ENCODE measurements around the gene MANBA. TPM values are rescaled to one million over a fixed set of nuclear protein-coding genes. Genes with fewer than 3 reads are reported as not detected.

MANBA gene
- total and polyA plus RNA-seq, 2 of the 13 experiments (the other 11 are each of a cell fraction or from before 2014, with no cell fraction given) = 11.7 to 33.3 TPM

- H3K9ac ChIP-seq (ENCODE audit: insufficient read depth, low read depth, low read length) = no peak overlapping the region
- ATAC-seq (no peak), DNase-seq (ENCODE audit: low spot score) (no peak), FAIRE-seq (no peak)
- ChIA-PET POLR2A (no interaction called here), CTCF (ENCODE audit: low intra/inter-chr PET ratio, low total read pairs) (no interaction called here)
- H3K4me1 ChIP-seq (ENCODE audit: insufficient read depth, low read length) = no peaks in the 10 kb centered on the region
- H3K36me3 ChIP-seq (replicated peaks in 1 of 2; ENCODE audit: control insufficient read depth in 1 of 2, insufficient read depth in 2 of 2, low read length in 2 of 2) = peaks cover 18 to 61% of the 10 kb centered on the region in 2 experiments
- no TSS peak for BruUV-seq (replicated peaks)
- no peak overlapping the region for H2AFZ ChIP-seq (ENCODE audit: low read length)
- in situ Hi-C loops (cut with HindIII; ENCODE audit: extremely low pct_ligation_motif_present, low pct_unique_long_range_greater_than_20kb) = no loop called here
- H3K9me3 ChIP-seq (ENCODE audit: low read length) = no peaks in the 10 kb centered on the region
- intact Hi-C loops (cut with micrococcal nuclease; ENCODE audit: unreplicated experiment) = no loop called here
- H3K79me2 ChIP-seq (ENCODE audit: insufficient read depth, low read length) = no peaks in the 10 kb centered on the region
- no peak overlapping the region for H3K4me3 ChIP-seq (replicated peaks in 1 of 3; ENCODE audit: insufficient read depth in 1 of 3, low read depth in 2 of 3, low read length in 3 of 3)
- H3K27me3 ChIP-seq (ENCODE audit: control insufficient read depth in 1 of 2, insufficient read depth in 2 of 2, low read length in 2 of 2) = no peaks in the 10 kb centered on the region
- no peaks in the 10 kb centered on the region for H4K20me1 ChIP-seq (ENCODE audit: insufficient read depth, low read length)
- no peak overlapping the region for H3K4me2 ChIP-seq (ENCODE audit: low read depth, low read length)
- no peak overlapping the region for H3K27ac ChIP-seq (ENCODE audit: extremely low read length, insufficient read depth, low read length)
- WGBS (ENCODE audit: low lambda C conversion rate) = 89% methylated on average over 2 of the region's 2 CpGs
- no peak for TF ChIP-seq MTF2 (CRISPR knock-in tag; IDR thresholded peaks at IDR 0.05; ENCODE audit: borderline replicate concordance)
- TF ChIP-seq ZNF589 (CRISPR knock-in tag; conservative IDR thresholded peaks at IDR 0.05) = no peak
- TF ChIP-seq ZNF460 (CRISPR knock-in tag; IDR thresholded peaks at IDR 0.05; ENCODE audit: borderline replicate concordance) = no peak
- TF ChIP-seq ZNF740 (CRISPR knock-in tag; IDR thresholded peaks at IDR 0.05) = no peak
- no peak for TF ChIP-seq THAP9 (CRISPR knock-in tag; IDR thresholded peaks at IDR 0.05; ENCODE audit: borderline replicate concordance)
- TF ChIP-seq HMG20A (CRISPR knock-in tag; IDR thresholded peaks at IDR 0.05; ENCODE audit: borderline replicate concordance) = no peak
Observed at GRCh38 chr4:102604222-102604940, 156.4 kb downstream of the MANBA start.
